Activated CD4-positive, alpha-beta T cell treated with anti-CD3 and anti-CD28 coated beads, Interleukin-2, amount 50 U/mL, for 24 hours (primary cell): ENCODE measurements around the gene MEST.
"Not testable (repeated sequence)": the region's sequence is repeated elsewhere in the genome, so short reads cannot be mapped to it uniquely, and the experiment has no call there.

Experiments used
- DNase-seq, 2 donors: peaks; one replicate each; pipeline ENCODE4 v3.0.0-alpha.2; 2020; ENCODE audit warnings: low read depth in 1 of 2, low spot score in 1 of 2

MEST gene

DNA sequence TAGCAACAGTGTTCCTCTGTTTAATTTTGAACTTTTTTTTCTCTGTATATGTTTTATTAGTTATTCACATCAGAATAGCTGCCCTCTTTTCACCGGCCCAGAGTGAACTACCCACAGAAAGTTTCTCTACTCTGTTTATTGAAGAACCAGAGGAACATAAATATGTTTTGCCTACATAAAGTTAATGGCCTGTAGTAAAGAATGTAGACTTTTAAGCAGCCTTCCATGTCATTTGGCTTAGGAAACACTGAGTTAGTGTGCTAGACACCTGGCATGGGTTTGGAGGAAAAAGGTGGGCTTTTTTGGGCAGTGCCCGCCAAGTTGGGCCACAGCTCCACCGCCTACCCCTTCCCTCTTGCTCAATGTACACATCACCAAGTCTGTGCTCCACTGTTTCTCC is 8.9 kb upstream of the MEST start:
- DNase-seq: no peak

DNA sequence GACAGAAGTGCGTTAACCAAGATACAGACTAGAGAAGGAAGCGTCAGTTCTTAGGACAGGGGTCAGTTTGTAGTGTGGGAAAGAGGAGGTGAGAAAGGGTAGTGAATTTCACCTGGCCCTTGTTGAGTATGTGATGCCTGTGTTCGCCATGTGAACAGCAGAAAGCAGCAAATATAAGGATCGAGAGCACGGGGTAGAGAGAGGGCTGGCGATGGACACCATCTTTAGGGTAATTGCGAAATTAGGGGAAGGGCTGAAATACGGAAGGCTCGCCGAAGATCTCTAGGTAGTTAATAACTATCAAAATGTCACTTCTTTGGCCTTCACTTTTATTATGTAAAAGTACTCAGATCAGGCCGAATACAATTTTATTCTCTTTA is 6.2 kb upstream of the MEST start:
- no peak for DNase-seq

DNA sequence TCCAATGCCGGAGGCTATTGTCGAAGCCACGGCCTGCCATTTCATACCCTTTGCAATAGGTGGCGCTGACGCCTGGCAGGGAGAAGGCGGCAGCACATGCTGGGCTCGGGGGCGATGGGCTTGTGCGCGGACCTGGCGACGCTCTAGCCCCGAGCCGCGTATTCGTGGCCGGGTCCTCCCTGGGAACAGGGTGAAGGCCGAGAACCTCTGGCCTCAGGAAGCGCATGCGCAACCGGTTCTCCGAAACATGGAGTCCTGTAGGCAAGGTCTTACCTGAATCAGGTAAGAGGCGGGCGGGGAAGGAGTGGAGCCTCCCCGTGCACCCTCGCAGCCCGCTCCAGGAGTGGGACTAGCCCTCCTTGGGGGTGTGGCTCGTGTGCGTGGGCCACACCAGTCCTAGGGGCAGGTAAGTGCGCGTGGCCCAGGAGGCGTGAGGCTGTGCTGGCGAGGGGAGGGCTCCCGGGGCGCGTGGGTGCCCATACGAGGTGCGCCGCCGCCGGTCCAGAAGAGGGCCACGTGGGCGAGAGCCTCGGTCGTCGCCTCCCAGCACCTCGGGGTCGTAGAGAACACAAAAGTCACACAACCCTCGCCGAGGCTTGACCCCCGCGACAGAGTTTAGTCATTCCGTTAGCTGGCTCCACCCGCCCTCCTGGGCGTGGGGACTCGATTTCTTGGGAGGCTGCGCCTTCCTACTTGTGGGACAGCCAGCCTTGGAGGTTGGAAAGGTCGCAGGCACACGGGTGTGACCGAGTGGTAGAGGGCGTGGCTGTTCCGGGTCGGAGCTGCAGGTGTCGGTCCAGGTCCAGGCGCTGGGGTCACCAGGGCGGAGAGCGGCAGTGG is 5.6 kb upstream of the MEST start:
- peak; percentile 21 to 37 for DNase-seq

DNA sequence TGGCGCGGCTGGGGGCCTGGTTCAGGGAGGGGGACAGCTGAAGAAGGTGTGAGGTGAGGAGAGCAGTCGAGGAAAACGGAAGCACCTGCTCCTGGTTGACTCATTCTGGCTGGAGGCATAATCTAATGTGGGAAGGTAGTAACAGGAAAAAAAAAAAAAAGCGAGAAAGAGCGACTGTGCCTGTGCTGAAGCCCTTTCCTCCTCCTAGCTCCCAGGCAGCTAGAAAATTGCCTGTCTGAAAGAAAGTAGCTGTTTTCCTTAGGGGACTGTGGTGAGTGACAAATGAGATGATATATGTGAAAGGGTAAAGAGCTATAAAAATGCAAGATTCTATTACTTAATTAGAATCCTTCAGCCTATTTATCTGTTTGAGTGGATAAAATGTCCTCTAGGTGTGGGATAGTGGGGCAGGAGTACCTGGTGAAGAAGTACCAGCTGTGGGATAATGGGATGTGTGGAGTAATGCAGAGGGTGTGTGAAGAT is 4.9 kb upstream of the MEST start:
- DNase-seq: no peak

DNA sequence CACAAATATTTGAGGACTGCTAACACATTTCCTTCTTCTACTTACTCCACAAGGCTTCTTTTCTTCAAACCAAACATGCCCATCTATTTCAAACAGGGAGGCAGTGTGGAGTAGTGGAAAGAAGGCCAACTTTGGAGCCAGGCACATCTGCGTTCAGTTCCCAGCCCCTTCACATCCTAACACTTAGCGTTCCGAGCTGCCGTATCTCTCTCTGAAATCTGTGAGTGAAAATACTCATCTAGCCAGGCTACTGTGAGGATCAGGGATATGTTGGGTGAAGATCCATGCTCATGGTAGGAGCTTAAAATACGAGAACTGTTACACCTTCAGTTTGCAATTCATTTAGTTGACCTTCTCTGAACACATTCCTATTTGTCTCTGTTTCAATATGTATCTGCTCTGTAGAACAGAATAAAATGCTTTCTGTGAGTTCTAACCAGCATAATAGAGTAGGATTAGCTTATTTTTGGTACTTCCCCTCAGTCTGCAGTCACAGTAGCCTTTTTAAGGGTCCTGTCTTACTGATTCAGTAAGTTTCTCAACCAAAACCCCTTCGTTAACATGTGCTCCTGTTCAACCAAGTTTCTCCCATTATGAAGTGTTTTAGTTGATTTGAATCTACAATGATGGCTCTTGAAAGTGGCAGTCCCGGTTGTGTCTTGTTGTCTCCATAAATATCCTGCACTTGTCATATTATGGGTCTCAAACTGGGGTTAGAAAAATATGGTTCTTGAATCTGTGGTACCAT is 3.3 kb upstream of the MEST start:
- no peak for DNase-seq

DNA sequence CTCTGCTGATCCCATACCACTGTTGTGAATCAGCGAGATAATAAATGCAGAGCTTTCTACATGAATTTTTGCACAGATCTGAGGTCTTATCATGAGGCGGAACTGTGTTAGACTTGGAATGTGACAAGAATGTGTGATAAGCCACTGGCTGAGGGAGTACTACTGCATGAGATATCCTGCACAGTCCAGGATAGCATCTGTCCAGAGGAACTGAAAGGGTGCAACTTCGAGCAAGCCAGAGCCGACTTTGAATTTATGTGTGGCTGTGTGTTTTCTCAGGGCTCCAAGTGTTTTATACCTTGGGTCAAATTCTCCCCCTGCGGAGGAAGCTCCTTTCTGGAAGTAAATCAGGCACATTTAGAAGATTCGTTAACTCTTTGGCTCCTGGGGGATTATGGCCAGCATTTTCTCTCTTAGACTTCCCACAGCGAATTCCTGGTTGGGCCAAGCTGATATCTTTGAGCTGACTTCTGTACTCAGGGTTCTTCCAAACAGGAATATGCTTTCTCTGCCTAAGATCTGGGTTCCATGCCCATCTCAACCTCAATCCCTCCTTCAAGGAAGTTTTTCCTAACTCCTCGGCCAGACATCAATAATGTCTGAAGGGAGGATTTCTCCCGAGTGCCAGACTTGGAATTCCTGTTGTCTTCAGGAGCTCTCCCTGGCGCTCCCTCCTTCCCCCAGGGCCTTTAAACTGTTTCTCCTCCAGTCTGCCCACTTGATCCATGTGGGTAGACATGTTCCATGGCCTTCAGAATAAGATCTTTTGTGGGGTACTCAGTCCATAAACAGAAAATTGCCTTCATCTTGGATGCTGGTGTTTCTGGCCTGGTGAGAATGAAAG is 2.5 kb upstream of the MEST start:
- no peak for DNase-seq

DNA sequence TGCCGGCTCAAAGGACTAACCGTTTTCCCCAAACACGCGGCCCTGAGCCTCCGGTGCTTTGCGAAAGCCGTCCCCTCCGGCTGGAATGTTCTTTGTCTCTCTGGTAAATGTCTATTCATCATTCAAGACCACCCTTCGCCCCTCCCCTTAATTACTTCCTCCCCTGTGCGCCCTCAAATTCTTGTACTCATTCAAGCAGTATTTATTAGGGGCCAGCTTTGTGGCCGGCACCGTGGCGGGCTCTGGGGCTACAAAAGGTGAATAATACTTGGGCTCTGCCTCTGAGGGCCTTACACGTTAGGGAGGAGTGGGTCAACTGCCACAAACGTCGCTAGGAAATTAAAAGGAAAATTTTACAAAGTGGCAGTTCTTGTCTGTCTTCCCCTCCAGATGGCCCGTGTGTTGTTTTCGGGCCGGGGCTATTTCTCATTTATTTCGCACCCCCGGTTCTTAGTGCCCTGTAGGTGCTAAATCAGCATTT is 1.5 kb upstream of the MEST start:
- DNase-seq: no peak

DNA sequence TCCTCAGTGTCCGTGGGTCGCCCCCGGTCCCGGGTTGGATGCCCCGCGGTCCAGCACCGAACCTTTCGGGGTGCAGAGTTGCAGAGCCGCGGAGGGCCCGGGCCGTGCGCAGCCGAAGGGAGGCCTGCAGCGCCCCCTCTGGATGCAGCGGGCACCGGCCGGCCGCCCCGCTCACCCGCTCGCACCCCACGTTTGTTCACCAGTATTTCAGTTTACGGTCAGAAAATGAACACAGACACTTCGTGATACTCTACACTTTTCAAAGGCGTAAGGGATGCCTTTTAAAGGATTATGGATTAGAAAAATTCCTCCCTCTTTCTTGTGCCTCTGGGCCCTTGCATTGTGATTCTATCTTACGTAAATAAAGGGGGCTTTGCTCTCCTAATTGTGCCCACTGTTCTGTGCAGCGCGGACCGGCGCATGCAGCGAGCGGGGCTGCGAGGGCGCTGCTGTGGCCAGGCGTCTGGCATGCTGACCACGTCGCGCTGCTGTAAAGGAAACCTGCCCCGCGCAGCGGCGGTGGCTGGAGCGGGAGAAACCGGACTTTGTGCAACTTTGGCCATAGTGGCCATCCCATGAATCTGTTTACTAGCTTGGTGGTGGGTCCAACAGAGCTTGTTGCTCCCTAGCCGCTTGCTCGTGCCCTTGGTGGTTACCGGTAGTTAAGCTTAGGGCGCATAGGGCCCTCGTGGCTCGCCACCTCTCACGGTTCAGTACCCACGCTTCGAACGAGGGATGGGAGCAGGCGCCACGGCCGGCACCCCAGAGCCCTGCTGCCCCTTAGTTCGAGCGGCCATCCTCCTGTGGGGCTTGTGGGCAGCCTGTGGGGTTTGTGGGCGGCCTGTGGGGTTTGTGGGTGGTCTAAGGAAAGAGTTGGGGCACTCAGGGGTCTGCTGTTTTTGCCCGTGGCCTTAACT is 739 bp upstream of the MEST start:
- DNase-seq: no peak

DNA sequence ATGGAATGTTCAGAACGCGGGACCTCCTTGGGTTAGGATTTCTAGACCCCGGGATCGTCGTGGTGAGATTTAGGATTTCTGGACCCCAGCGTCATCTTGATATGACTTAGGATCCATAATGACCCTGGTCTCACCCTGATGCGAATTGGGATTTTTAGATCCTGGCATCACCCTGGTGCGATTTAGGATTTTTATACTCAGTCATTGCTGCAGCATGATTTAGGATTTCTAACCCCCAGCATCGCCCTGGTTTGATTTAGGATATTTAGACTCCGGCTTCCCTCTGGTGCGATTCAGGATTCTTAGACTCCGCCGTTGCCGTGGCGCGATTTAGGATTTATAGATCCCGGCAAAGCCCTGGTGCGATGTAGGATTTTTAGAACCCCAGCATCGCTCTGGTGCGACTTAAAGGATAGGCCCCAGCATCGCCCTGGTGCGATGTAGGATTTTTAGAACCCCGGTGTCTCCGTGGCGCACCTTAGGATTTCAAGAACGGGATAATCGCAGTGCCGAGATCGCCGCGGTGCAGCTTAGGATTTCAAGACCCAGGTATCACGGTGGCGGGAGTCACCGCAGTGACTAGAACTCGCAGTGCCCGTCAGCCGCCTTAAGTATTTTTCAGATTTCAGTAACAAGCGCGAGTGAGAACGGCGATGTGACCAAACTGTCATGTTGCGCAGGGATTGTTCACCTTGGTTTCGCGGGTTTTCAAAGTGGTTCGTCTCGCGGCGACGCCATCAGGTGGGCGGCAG is 814 bp downstream of the MEST start:
- no peak for DNase-seq

DNA sequence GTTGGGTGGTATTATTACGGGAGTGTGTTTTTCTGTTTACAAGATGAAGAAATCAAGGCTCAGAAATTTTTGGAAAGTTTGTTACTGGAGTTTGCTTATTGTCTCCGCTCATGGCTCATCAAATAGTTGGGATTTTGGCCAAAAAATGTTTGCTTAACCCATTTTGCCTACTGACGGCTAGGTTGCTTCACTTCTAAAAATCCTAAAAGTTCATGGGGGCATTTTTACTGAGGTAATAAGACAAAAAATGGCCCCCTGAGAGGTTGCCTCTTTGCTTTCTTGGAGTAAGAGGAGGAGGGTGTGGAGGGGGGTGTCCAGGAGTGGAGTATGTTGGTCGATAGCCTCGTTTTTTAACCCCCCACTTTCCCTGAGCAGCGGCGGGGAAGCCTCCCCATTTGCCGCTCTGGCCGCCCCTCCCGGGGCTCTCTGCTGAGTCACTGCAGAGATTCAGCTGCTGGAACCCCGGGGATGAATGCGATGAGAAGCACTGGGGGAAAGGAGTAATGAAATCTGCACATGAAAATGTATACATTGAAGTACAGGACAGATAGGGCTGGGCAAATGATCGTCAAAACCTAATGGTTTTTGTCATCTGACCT is 1.5 kb downstream of the MEST start:
- no peak for DNase-seq

DNA sequence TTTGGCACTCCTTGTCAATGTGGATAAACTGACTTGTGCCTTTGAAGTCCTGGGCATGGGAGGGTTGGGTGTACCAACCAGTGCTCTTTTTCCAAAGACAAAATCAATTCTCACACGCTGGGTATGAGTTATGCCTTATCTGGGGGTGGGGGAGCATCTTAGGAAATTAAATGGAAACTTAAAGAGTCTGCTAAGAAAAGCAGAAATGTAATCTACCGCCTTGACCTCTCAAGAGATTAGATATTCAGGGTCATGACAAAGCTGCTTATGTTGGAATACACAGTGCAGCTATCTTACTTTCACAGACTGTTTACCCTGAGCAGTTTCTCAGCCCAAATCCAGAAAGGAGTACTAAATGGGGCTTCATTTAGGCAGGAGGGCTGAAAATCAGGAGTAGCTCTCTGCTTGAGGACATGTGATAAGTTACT is 2.6 kb downstream of the MEST start:
- no peak for DNase-seq

DNA sequence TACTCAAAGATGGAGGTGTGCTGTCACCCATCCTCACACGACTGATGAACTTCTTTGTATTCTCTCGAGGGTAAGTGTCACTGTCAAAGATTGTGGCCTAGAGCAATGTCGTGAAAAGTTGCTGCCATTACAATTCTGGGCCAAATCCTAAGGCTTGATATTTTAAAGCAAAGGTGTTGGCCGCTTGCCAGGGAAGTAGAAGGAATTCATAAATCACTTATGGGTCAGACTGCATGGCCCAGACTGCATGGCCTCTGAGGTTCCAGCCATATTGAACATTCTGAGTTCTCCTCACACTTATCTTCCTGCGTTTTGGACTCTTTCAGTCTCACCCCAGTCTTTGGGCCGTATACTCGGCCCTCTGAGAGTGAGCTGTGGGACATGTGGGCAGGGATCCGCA is 8.6 kb downstream of the MEST start:
- DNase-seq: no peak

DNA sequence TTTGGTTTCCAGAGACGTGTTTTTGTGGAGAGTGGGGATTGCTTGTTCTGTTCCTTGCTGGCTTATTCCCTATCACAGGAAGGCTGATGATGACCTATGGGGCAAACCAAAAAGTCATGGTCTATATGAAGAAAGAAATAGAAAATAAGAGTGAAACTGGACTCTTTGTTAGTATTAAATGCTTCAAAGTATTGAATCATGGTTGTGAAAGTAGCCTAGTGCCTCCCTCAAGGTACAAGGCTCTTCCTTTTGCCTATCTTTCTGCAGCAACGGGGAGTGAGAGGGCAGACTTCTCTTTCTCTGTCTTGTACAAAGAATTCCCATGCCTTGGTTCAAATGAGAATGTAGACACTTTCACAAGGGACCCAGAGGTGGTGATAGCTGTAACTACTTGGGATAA is 9.0 kb downstream of the MEST start:
- DNase-seq: no peak

DNA sequence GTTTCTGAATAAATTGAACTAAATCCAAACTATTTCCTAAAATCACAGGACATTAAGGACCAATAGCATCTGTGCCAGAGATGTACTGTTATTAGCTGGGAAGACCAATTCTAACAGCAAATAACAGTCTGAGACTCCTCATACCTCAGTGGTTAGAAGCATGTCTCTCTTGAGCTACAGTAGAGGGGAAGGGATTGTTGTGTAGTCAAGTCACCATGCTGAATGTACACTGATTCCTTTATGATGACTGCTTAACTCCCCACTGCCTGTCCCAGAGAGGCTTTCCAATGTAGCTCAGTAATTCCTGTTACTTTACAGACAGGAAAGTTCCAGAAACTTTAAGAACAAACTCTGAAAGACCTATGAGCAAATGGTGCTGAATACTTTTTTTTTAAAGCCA is 13.9 kb downstream of the MEST start:
- DNase-seq: no peak

DNA sequence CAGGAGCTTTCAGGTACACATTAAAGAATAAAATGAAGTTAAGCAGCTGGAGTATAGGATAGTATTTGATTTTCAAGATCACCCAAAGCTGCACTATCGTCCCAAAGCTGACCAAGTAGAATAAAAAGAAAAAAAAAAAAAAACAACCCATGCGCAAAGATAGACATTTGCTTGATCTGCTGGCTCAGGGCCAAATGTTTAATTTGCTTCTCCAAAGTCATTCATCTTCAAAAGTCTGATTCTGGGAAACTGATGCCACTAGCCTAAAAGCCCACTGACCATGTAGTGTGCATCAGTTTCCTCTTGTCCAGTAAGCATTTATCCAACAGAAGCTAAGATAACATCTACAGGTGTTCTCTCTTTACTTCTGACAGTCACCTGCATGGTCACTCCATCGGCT is 14.5 kb downstream of the MEST start:
- DNase-seq: no peak

DNA sequence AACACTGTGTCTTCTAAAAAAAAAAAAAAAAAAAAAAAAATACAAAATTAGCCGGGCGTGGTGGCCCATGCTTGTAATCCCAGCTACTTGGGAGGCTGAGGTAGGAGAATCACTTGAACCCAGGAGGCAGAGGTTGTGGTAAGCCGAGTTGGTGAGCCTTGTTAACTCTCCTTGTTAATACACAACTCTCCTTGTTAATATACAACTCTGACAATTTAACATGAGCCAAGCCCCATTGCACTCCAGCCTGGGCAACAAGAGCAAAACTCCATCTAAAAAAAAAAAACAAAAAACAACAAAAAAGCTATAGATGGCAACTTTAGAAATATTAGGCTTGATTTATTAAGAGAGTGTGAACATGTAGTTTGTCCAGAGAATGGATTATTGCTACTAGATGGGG is 20.2 kb downstream of the MEST start:
- DNase-seq: not testable (repeated sequence)

DNA sequence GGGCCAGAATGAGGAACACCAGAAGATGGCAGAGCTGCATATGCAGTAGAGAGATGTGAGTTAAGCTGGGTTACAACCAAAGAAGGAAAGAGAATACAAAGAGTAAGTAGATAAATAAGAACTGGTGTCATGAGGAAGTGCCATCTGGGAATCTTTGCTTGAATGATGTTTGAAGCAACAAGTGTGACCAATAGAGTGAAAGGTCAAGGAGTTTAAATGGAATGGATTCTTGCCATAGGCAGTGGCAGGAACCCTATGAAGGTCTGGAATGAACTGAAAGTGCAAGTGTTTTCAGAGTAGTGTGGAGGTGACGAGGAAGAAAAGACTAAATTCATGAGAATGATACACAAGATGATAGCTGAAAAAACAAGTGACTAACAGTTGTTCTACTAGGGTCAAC is 21.6 kb downstream of the MEST start:
- DNase-seq: no peak

DNA sequence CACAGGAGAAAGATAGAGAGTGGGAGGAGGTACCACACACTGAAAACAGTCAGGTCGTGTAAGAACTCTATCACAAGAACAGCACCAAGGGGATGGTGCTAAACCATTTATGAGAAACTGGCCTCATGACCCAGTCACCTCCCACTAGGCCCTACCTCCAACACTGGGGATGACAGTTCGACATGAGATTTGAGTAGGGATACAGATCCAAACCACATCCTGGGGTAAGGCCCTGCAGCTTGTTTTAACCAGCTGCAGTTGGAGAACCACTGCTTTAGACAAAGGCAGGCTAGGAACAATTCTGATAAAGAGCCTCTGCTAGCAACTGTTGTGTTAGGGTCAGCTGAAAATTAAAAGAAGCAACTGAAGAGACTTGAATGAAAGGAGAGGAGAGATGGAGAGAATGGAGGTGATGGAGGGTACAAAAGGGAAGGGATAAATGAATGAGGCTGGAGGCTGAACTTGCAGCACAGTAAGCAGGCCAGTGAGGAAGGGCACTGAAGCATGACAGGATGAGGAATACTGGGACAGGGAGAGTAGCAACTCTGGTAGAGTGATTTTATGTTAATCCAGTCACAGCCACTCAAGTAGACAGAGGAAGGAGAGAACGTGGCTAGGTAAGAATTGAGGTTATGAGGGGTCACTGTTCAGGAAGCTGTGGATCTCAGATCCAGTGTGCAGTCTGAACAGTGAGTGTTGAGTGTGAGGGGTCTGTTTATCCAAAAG is 23.6 kb downstream of the MEST start:
- no peak for DNase-seq
